DOHH2 (cell line): ENCODE data around the gene NAA20.

ENCODE experiments used
- H3F3A ChIP-seq: fragments of 200-600 bp; sonication (generic), shearing (Covaris generic); 2 replicates; pipeline ENCODE4 v1.6.0; 2016; ENCODE audit warnings: antibody characterized with exemption, mild to moderate bottlenecking; ENCODE audit not compliant: control insufficient read depth, insufficient read depth
- H3K27ac ChIP-seq: fragments of 200-600 bp; sonication (generic); 2 replicates; pipeline ENCODE4 v1.5.1; 2014; ENCODE audit warnings: low read depth, mild to moderate bottlenecking, low read length, moderate library complexity
- H3K27me3 ChIP-seq: fragments of 200-600 bp; sonication (generic); 2 replicates; pipeline ENCODE4 v1.6.1; 2014; ENCODE audit warnings: mild to moderate bottlenecking, low read length, mixed read lengths; ENCODE audit not compliant: control insufficient read depth
- H3K36me3 ChIP-seq: fragments of 200-600 bp; sonication (generic); 2 replicates; pipeline ENCODE4 v1.6.1; 2014; ENCODE audit warnings: mild to moderate bottlenecking, low read length, moderate library complexity, mixed read lengths; ENCODE audit not compliant: control insufficient read depth
- H3K4me1 ChIP-seq: fragments of 200-600 bp; sonication (generic); 2 replicates; pipeline ENCODE4 v1.6.1; 2014; ENCODE audit warnings: mild to moderate bottlenecking, low read length, mixed read lengths; ENCODE audit not compliant: control insufficient read depth
- H3K4me2 ChIP-seq: fragments of 200-600 bp; sonication (generic); 2 replicates; pipeline ENCODE4 v1.6.0; 2014; ENCODE audit warnings: mild to moderate bottlenecking, low read length, moderate library complexity
- H3K4me3 ChIP-seq: fragments of 200-600 bp; sonication (generic); 2 replicates; pipeline ENCODE4 v1.5.1; 2014; ENCODE audit warnings: mild to moderate bottlenecking, low read length, mixed read lengths
- H3K79me2 ChIP-seq: fragments of 200-600 bp; sonication (generic); 2 replicates; pipeline ENCODE4 v1.6.1; 2014; ENCODE audit warnings: mild to moderate bottlenecking, low read length, mixed read lengths; ENCODE audit not compliant: control insufficient read depth
- H3K9me2 ChIP-seq: fragments of 200-600 bp; sonication (generic); replicated peaks from 2 replicates; pipeline ENCODE4 v1.6.1; 2014; ENCODE audit warnings: mild to moderate bottlenecking, low read length, mixed read lengths; ENCODE audit not compliant: control insufficient read depth
- H3K9me3 ChIP-seq: fragments of 200-600 bp; sonication (generic); 2 replicates; pipeline ENCODE4 v1.6.1; 2014; ENCODE audit warnings: antibody characterized with exemption, low read length, mixed read lengths; ENCODE audit not compliant: control insufficient read depth, insufficient read depth
- H4K20me1 ChIP-seq: fragments of 200-600 bp; sonication (generic); 2 replicates; pipeline ENCODE4 v1.6.0; 2014; ENCODE audit warnings: low read depth, mild to moderate bottlenecking, antibody characterized with exemption, low read length, moderate library complexity; ENCODE audit not compliant: control insufficient read depth, insufficient read depth
- EZH2phosphoT487 ChIP-seq: fragments of 200-600 bp; sonication (generic); IDR thresholded peaks from 2 replicates; pipeline ENCODE4 v1.6.1; 2017; ENCODE audit warnings: borderline replicate concordance, mild to moderate bottlenecking, antibody characterized with exemption, low read length, moderate library complexity, mixed read lengths
- TF ChIP-seq, protein P1 (sequence below): fragments of 200-600 bp; sonication (generic); IDR thresholded peaks from one replicate; pipeline ENCODE4 v1.5.1; 2014; ENCODE audit warnings: antibody characterized with exemption, mild to moderate bottlenecking, low read depth, low read length; ENCODE audit not compliant: poor library complexity, severe bottlenecking

NAA20 gene

DNA sequence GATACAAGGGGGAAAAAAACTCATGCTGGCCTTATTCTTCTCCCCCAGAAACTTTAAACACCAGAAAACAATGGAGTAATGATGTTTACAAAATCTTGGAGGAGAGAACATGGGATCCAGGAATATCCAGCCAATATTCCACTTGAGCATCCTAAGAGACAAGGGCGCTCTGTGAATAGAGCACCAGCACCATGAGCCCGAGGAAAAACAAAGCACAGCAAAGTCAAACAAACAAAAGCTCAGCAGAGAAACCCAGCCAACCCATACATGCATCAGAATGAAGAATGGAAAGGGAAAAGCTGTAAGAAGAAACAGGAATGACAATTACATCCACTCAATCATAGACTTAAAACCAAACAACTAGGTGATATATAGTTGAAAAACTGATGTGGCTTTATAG, 4.6 kb upstream of the NAA20 start:
- TF ChIP-seq EZH2phosphoT487: no peak
- TF ChIP-seq, protein P1, sequence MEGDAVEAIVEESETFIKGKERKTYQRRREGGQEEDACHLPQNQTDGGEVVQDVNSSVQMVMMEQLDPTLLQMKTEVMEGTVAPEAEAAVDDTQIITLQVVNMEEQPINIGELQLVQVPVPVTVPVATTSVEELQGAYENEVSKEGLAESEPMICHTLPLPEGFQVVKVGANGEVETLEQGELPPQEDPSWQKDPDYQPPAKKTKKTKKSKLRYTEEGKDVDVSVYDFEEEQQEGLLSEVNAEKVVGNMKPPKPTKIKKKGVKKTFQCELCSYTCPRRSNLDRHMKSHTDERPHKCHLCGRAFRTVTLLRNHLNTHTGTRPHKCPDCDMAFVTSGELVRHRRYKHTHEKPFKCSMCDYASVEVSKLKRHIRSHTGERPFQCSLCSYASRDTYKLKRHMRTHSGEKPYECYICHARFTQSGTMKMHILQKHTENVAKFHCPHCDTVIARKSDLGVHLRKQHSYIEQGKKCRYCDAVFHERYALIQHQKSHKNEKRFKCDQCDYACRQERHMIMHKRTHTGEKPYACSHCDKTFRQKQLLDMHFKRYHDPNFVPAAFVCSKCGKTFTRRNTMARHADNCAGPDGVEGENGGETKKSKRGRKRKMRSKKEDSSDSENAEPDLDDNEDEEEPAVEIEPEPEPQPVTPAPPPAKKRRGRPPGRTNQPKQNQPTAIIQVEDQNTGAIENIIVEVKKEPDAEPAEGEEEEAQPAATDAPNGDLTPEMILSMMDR: no peak
- Histone ChIP-seq H3K4me1 (peaks cover 4% of the 10 kb centered on the region; the same call in 1 of the 2 replicates), H3K27me3 (peaks cover 13% of the 10 kb centered on the region), H3K4me3 (no peak overlapping the region), H3K27ac (no peak overlapping the region), H3K4me2 (no peak overlapping the region), H3K9me3 (no peaks in the 10 kb centered on the region), H3K9me2 (no peaks in the 10 kb centered on the region), H3F3A (peaks cover 3% of the 10 kb centered on the region; the same call in 1 of the 2 replicates), H3K36me3 (peaks cover 3% of the 10 kb centered on the region), H4K20me1 (no peaks in the 10 kb centered on the region), H3K79me2 (peaks cover 7% of the 10 kb centered on the region)

- Histone ChIP-seq H3K9me2 (no peaks in the 10 kb centered on the region), H4K20me1 (peaks cover 8% of the 10 kb centered on the region; the same call in 1 of the 2 replicates), H3F3A (peaks cover 3% of the 10 kb centered on the region; the same call in 1 of the 2 replicates), H3K4me3 (no peak overlapping the region), H3K9me3 (no peaks in the 10 kb centered on the region), H3K27me3 (peaks cover 10% of the 10 kb centered on the region), H3K4me2 (no peak overlapping the region), H3K4me1 (peaks cover 21% of the 10 kb centered on the region), H3K27ac (no peak overlapping the region), H3K79me2 (peaks cover 29% of the 10 kb centered on the region), H3K36me3 (peaks cover 23% of the 10 kb centered on the region)
- TF ChIP-seq, protein P1: no peak
- TF ChIP-seq EZH2phosphoT487: no peak
Measured at GRCh38 chr20:20014659-20015058, 2.5 kb upstream of the NAA20 start.

DNA sequence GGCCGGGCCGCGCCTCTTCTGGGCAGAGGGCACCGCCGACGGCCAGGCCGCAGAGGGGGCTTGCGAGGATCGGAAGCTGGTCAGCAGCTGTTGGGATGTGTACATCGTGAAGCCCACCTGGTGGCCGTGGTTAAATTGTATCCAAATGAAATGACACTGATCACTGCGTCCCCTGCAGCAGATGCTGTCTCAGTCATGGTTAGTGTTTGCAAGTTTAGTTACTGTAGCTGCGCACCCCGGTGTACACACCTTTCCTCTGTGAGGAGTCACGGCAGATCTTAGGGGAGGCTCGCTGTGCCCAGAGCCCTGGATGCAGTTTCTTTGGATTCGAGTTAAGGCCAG, 653 bp downstream of the NAA20 start:
- no peaks in the 10 kb centered on the region for H3K9me3 ChIP-seq
- peak overlapping the region; percentile 97 for H3K4me3 ChIP-seq
- H3K79me2 ChIP-seq: peaks cover 60% of the 10 kb centered on the region
- H3K9me2 ChIP-seq: no peaks in the 10 kb centered on the region
- H3K4me1 ChIP-seq: peaks cover 29% of the 10 kb centered on the region
- no peaks in the 10 kb centered on the region for H3K27me3 ChIP-seq
- peaks cover 50% of the 10 kb centered on the region for H3K36me3 ChIP-seq
- H3F3A ChIP-seq: peaks cover 3% of the 10 kb centered on the region; the same call in 1 of the 2 replicates
- H3K27ac ChIP-seq: 0 out of 2 replicates have a peak overlapping the region, but pooled peaks have one; percentile 37
- TF ChIP-seq, protein P1: peak; percentile 15
- no peak for TF ChIP-seq EZH2phosphoT487
- H3K4me2 ChIP-seq: peak overlapping the region; percentile 87
- peaks cover 8% of the 10 kb centered on the region; the same call in 1 of the 2 replicates for H4K20me1 ChIP-seq

- Histone ChIP-seq H3K27ac (no peak overlapping the region), H3K79me2 (peaks cover 66% of the 10 kb centered on the region), H3K4me3 (peak overlapping the region; percentile 97)
Measured at GRCh38 chr20:20018366-20018765, 1.2 kb downstream of the NAA20 start.

More at GRCh38 chr20:20018366-20018765, 1.2 kb downstream of the NAA20 start:
- Histone ChIP-seq H3K36me3 (peaks cover 55% of the 10 kb centered on the region), H4K20me1 (peaks cover 8% of the 10 kb centered on the region; the same call in 1 of the 2 replicates), H3F3A (peaks cover 3% of the 10 kb centered on the region; the same call in 1 of the 2 replicates), H3K4me2 (peak overlapping the region; percentile 87), H3K9me3 (no peaks in the 10 kb centered on the region), H3K4me1 (peaks cover 29% of the 10 kb centered on the region), H3K9me2 (no peaks in the 10 kb centered on the region), H3K27me3 (no peaks in the 10 kb centered on the region)
- TF ChIP-seq EZH2phosphoT487: no peak
- TF ChIP-seq, protein P1: no peak
